Measurements from ENCODE around the gene PLCL2.
"Not testable (repeated sequence)": the region's sequence is repeated elsewhere in the genome, so short reads cannot be mapped to it uniquely, and the experiment has no call there.

PLCL2 gene

GRCh38 chr3:16950282-16950681 is 65.5 kb downstream of the PLCL2 start:
- no peak for DNase-seq (ENCODE audit: extremely low read depth in 1 of 2, low read depth in 1 of 2)

GRCh38 chr3:16950845-16951244 is 66.1 kb downstream of the PLCL2 start:
- no peak for DNase-seq (ENCODE audit: extremely low read depth in 1 of 2, low read depth in 1 of 2)

GRCh38 chr3:16957852-16958251 is 73.1 kb downstream of the PLCL2 start:
- DNase-seq (ENCODE audit: extremely low read depth in 1 of 2, low read depth in 1 of 2), result not testable (repeated sequence)

GRCh38 chr3:16960125-16960524 is 75.4 kb downstream of the PLCL2 start:
- DNase-seq (ENCODE audit: extremely low read depth in 1 of 2, low read depth in 1 of 2), result no peak

- no peak for DNase-seq (ENCODE audit: extremely low read depth in 1 of 2, low read depth in 1 of 2)
Observed at GRCh38 chr3:16961621-16962205, 77.0 kb downstream of the PLCL2 start.

GRCh38 chr3:16975083-16975482 is 90.3 kb downstream of the PLCL2 start:
- no peak for DNase-seq (ENCODE audit: extremely low read depth in 1 of 2, low read depth in 1 of 2)

- no peak for DNase-seq (ENCODE audit: extremely low read depth in 1 of 2, low read depth in 1 of 2)
Observed at GRCh38 chr3:16978234-16978920, 93.6 kb downstream of the PLCL2 start.

GRCh38 chr3:16978921-16979271 is 94.1 kb downstream of the PLCL2 start:
- no peak for DNase-seq (ENCODE audit: extremely low read depth in 1 of 2, low read depth in 1 of 2)

- not testable (repeated sequence) for DNase-seq (ENCODE audit: extremely low read depth in 1 of 2, low read depth in 1 of 2)
Observed at GRCh38 chr3:16979769-16980515, 95.2 kb downstream of the PLCL2 start.

- DNase-seq (ENCODE audit: extremely low read depth in 1 of 2, low read depth in 1 of 2), result not testable (repeated sequence)
Observed at GRCh38 chr3:16980526-16980925, 95.8 kb downstream of the PLCL2 start.

- no peak for DNase-seq (ENCODE audit: extremely low read depth in 1 of 2, low read depth in 1 of 2)
Observed at GRCh38 chr3:16982460-16982859, 97.7 kb downstream of the PLCL2 start.

- no peak for DNase-seq (ENCODE audit: extremely low read depth in 1 of 2, low read depth in 1 of 2)
Observed at GRCh38 chr3:16985608-16986007, 100.9 kb downstream of the PLCL2 start.

- DNase-seq (ENCODE audit: extremely low read depth in 1 of 2, low read depth in 1 of 2), result no peak
Observed at GRCh38 chr3:16987141-16987540, 102.4 kb downstream of the PLCL2 start.

GRCh38 chr3:16990163-16990562 is 105.4 kb downstream of the PLCL2 start:
- DNase-seq (ENCODE audit: extremely low read depth in 1 of 2, low read depth in 1 of 2), result no peak

GRCh38 chr3:16992198-16992597 is 107.4 kb downstream of the PLCL2 start:
- DNase-seq (ENCODE audit: extremely low read depth in 1 of 2, low read depth in 1 of 2), result no peak

GRCh38 chr3:16993227-16993626 is 108.5 kb downstream of the PLCL2 start:
- no peak for DNase-seq (ENCODE audit: extremely low read depth in 1 of 2, low read depth in 1 of 2)

- no peak for DNase-seq (ENCODE audit: extremely low read depth in 1 of 2, low read depth in 1 of 2)
Observed at GRCh38 chr3:16994854-16995525, 110.2 kb downstream of the PLCL2 start.

GRCh38 chr3:16995601-16996000 is 110.8 kb downstream of the PLCL2 start:
- no peak for DNase-seq (ENCODE audit: extremely low read depth in 1 of 2, low read depth in 1 of 2)

- no peak for DNase-seq (ENCODE audit: extremely low read depth in 1 of 2, low read depth in 1 of 2)
Observed at GRCh38 chr3:16998236-16998923, 113.6 kb downstream of the PLCL2 start.

- no peak for DNase-seq (ENCODE audit: extremely low read depth in 1 of 2, low read depth in 1 of 2)
Observed at GRCh38 chr3:16999161-16999560, 114.4 kb downstream of the PLCL2 start.

GRCh38 chr3:16999871-17000270 is 115.1 kb downstream of the PLCL2 start:
- no peak for DNase-seq (ENCODE audit: extremely low read depth in 1 of 2, low read depth in 1 of 2)

Measured in activated CD8-positive, alpha-beta memory T cell treated with anti-CD3 and anti-CD28 coated beads for 1 hour (primary cell).